Right renal cortex interstitium (tissue), 3 donors: ENCODE measurements around the gene DNAL4. TPM values are rescaled to one million over a fixed set of nuclear protein-coding genes. Genes with fewer than 3 reads are reported as not detected.

Experiments used
- DNase-seq, 3 donors: peaks; one replicate each; pipeline ENCODE4 v3.0.0-alpha.2; 2013; ENCODE audit warnings: low read depth in 3 of 3, low spot score in 2 of 3
- polyA plus RNA-seq, 3 donors: library from polyadenylated mRNA; unstranded; fragments of 120-200 nt; gene quantifications; one replicate each; pipeline ENCODE4 v1.2.1, GENCODE V29; 2013; ENCODE audit not compliant: insufficient read length in 3 of 3

The DNAL4 gene
- polyA plus RNA-seq, 3 donors: 32.2 to 38.0 (median 35.5) TPM

DNA sequence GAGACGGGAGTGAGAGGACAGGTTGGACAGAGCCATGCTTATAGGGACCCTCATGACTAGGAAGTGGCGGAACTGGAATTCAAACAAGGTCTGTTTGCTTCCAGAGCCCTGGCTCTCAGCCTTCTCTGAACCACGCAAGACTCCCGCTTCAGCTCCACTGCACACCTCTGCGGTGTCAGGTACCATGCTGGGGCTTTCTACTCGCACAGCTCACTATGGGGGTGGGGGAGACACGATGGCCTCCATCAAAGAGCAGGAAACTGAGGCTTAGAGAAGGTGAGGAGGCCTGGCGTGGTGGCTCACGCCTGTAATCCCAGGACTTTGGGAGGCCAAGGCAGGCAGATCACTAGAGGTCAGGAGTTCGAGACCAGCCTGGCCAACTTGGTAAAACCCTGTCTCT is 52.4 kb downstream of the DNAL4 start:
- DNase-seq: no peak

DNA sequence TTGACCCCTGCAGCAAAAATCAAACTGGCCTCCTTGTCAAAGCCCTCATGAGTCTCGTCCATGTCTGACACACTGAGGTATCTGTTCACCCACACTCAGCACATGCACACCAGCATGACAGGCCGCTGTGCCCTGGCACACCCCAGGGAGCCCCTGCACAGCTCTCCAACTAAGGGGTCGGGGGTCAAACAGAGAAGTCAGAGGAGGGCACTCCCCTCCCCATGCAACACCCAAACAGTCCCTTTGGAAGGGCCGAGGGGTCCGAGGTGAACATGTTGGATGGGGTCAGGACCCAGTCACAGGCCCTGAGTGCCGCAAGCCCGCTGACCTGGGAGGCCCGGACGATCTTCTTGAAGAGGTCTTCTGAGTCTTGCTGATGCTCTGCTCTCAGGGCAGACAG is 52.8 kb downstream of the DNAL4 start:
- DNase-seq: no peak

DNA sequence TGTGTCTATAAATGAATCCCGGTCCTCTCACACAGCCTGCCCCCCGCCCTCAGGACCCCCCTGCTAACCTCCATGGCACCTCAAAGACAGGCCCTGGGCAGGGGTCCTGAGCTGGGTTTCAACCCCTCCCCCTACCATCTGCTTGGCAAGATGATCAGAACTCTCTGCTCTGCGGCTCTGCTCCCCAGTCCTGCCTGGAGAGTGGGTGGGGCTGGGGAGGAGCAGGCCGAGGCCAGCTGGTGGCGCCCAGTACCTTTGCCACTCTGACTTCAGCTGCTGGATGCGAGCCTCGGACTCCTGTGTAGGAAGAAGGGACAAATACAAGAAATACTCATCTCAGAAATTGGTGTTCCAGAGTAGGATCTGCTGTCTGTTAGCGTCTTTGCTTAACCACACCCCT is 53.2 kb downstream of the DNAL4 start:
- DNase-seq: no peak

DNA sequence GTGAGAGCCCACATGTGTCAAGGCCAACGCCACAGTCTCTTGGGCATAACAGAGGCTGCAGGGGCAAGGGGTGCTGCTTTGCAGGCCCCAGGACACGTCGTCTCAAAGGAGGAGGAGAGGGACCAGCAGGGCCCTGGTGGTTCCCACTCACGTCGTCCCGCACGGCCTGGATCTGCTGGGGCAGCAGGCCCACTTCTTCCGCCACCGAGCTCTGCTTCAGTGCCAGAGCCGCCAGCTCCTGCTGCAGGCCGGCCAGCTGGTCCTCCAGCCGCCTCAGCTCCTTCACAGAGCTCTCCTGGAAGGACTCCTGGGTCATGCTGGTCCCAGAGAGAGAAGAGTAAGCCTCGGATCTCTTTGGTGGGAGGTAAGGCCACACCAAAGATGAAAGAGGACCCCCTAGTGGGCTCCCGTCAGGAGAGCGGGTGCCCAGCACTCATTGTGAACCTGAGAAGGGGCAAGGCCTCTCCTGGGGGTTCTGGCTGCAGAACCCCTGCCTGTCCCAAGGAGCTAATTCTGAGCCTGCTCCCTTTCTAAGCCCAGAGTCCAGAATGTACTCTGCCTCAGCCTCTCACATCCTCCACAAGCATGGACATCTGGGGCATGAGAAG is 53.7 kb downstream of the DNAL4 start:
- no peak for DNase-seq

DNA sequence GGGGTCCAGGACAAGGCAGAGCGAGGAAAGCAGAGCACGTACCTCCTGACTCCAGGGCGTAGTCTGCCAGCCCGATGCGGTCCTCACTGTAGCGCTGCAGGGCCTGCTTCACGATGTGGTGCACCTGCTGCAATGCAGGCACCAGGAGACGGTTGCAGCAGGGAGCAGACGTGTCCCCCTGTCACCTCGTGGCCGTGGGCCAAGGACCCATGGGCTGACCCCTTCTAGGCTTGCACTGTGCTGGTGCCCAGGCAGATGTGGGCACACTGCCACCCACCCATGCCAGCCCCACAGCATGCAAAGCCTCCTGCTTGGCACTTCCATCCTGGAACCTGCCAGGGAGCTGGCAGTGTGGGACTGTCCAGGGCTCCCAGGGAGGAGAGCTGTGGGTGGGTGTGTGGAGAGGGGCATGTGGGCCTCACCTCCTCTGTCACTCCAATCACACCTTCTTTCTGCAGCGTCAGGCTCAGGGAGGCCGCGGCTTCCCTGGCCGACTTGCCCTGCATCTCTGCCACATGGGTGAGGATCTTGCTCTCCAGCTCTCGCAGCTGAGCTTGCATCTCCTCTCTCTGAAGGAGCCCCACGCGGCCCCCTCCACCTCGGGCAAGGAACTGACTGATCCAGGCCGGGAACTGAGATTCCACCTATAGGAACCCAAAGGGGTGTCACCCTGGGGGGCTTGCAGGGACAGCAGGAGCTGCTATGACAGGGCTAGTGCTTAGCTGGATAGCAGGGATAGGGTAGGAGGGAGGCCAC is 54.5 kb downstream of the DNAL4 start:
- no peak for DNase-seq

DNA sequence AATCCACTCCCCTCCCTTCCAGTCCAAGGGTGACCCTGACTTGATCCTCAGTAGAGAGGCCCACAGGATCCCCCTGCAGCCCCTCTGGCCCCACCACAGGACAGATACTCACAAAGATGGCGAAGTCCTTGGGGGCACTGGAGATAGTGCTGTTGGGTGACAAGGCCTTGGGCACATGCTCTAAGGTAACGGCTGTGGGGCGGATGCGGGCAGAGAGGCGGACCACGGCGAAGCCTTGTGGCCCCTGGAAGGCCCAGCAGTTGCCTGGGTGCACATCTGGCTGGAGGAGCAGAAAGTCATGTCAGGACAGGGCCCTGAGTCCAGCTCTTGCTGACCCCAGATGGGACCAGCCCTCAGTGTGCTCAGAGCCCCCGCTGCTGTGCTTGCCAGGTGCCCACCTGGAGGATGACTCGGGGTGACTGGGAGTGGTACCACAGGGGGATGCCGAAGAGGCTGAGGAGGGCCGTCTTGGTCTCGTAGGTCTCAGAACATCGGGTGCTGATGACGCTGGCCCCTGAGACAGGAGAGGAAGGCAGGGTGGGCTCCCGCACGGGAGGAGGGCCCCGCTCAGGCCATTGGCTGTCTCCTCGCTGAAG is 55.4 kb downstream of the DNAL4 start:
- DNase-seq: no peak

DNA sequence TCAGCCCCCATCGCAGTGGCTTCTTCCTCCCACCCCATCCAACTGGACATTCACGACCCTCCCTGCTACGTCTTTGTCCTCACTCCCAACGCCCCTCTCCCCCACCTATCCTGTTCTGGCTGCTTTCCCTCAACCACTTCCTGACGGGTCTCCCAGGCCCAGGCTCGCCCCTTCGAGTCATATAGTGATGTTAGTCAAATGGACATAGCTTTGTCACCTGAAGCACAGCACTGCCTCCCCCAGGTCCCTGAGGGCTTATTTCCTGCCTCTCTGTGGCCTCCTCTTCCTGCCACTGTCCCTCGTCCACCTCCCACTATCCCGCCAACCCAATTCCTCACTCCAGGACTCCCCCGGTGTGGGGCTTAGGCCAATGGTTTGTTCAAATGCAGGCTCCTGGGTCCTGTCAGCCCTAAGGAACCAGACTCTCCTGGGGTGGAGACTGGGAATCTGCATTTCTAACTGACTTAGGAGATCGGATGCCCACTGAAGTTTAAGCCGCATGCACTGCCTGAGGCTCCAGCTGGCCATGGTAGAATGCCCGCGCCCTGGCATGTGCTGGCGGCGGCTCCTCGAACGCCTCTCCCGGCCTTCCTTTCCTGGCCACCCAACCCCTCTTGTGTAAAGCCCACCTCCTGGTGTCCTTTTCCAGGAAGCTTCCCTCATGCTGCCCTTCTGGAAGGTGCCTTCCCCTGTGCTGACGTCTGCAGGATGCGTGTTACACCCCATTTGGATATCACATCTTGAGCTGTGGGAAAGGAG is 56.5 kb downstream of the DNAL4 start:
- DNase-seq: no peak

DNA sequence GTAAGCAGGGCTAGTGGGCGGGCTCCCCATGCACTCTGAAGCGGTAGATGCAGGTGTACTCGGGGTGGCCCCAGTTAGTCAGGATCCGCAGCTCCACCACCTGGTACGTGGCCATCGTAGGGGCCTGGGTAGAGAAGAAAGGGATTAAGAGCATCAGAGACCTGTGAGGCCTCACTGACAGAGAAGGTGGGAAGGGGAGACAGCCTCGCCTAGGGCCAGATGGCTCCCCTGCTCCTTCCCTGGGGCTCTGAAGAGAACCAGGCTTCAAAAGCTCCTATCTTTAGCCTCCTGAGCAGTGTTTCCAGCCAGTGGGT is 57.7 kb downstream of the DNAL4 start:
- no peak for DNase-seq

DNA sequence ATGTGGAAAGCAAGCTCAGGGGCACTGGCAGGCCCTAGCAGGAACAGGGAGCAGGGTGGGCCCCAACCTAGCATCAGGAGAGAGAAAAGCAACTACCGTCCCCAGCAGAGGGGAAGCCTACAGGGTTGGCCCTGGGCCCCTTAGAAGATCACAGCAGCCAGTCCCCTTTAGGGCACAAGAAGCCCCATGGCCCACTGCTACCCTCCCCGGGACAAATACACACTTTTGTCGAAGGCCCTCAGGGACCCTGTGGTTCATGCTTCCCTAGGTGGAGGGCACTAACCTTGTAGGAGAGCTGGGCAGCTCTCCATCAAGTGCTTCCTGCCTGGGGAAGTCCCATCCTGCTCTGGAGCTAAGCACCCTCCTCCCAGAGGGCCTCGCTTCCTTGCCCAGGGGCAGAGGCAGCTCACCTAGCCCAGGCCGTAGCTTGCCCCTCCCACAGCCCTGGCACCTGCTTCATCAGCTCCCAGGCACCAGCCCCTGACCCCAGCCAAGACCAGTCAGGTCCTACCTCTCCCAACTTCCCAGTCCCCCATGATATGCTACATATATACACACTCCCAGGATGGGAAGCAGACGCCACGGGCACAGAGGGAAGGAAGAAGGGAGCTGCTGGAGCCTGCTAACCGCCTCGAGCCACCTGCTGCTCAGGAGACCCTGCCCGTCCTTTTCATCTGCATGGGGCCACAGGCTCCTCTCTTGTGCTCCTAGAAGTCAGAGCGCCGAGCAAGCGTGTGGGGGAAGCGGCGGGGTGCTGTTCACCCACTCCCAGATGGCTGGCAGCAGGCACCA is 58.3 kb downstream of the DNAL4 start:
- no peak for DNase-seq

DNA sequence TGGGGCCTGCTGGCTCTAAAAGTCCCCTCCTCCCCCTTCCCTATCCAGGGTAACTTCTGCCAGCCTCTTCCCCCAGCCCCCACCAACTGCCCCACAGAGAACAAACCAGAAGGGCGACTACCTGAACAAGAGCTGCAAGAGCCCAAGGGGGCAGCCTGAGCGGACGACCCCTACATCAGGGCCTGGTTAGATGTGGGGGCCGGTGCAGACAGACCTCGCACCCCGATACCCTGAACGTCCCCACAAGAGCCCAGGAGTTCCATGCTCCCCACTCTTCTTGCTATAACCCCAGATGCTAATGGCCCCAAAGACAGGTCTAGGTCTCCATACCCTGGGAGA is 58.8 kb downstream of the DNAL4 start:
- no peak for DNase-seq

DNA sequence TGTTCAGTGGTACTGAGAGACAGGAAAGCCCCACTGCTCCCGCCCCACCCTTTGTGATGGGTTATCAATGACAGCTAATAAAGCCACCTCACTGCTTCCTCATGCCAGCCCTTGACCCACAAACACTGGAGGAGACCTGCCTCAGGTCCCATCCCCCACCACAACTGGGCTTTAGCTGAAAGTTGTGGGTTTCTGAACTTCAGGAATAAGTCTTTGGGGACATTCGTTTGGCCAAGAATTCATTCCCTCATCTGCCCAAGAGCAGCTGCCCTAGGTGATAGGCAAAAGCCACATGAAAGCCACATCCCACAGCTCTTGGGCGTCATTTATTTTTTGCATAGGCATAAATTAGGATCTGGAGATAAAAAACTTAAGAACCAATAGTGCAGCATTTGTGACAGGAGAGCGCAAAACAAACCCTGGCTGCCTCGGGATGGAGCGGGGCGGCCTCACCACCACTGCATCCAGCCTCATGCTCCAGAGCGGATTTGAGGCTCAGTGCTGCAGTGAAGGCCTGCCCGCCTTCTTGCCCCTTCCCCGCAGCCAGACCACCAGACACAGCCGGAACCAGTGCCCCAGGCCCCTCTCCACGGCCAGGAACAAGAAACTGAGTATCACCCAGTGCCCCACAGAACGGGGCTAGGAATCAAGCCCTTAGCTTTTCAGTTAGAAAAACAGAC is 59.4 kb downstream of the DNAL4 start:
- DNase-seq: no peak

DNA sequence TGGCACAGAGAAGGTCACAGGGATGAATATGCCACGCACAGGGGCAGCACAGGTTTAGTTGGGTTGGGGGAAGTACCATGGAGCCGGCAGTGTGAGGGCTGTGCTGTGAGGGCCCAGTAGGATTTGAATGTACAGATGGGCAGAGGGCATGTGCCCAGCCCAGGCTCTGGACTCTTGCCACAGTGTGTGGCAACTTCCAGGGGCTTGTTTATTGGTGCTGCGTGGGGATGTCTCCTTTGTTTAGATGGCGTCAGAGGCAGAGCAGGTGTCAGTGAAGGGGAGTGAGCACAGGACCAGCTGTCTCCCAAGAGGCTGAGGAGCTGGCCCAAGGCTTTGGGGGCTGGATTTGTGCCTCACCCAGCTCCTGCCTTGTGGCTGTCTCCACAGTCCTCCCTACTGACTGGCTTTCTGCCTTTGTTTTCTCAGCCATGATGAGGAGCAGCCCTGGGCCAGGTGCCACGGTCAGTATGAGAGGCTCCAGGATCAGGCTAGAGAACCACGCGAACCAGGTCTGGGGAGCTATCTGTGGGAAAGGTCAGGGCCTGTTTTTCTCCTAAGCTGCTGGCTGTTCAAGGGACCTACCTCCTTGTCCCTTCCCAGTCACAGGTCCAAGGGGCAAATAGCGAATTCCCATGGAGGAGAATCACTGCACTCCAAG is 60.1 kb downstream of the DNAL4 start:
- DNase-seq: no peak

DNA sequence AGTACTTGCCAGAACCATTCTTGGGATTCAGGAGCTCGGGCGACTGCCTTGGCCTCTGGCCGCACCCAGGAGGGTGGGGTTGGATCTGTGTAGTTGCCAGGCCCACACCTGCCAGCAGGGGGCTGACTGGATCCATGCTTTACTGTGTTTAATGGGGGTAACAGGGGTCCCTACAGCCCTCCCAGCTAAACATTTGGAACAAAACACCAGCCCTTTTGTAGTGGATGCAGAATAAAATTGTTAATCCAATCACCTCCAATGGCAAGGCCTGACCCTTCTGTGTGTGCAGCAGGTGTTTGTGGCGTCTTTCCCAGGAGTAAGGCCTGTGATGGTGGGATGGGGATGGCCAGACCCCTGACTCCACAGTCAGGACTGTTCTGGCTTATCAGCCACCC is 60.6 kb downstream of the DNAL4 start:
- DNase-seq: no peak

DNA sequence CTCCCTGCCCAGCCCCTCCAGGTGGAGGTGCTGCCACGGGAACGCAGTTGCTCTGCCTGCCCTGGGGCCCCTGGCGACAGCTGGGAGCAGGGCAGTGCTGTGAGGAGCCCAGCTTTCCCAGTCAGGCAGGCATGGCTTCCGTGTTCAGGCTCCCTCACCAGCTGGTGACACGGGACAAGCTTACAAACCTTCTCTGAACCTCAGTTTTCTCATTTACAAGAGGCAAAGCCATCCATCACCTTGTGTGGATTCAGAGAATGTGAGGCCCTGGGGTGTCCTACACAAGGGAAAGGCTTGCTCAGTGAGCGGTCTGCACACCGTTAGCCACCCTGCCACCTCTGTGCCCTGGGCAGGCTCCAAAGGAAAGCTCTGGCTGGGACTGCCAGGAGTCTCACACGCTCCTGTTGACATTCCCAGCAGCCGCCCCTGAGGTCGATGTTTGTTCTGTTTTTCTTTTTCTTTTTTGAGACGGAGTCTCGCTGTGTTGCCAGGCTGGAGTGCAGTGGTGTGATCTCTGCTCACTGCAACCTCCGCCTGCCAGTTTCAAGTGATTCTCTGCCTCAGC is 61.6 kb downstream of the DNAL4 start:
- no peak for DNase-seq

DNA sequence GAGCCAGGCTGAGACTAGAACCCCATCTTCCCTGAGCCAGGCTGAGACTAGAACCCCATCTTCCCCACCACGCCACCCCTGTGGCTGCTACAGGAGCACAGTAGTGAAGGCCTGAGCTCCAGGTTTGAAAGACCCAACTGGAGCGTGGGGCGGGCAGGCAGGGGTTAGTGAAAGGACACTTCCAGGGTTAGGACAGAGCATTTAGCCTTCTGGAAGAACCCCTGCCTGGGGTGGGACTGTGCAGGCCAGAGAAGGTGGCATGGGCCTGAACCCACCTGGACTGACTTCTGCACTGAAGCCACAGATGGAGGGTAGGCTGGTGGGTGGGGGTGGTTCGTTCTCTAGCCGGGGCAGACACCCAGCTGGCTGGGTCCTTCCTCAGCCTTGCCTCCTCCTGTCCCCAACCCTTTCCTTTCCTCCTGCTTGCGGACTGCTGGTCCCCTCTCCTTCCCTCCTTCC is 62.2 kb downstream of the DNAL4 start:
- no peak for DNase-seq

DNA sequence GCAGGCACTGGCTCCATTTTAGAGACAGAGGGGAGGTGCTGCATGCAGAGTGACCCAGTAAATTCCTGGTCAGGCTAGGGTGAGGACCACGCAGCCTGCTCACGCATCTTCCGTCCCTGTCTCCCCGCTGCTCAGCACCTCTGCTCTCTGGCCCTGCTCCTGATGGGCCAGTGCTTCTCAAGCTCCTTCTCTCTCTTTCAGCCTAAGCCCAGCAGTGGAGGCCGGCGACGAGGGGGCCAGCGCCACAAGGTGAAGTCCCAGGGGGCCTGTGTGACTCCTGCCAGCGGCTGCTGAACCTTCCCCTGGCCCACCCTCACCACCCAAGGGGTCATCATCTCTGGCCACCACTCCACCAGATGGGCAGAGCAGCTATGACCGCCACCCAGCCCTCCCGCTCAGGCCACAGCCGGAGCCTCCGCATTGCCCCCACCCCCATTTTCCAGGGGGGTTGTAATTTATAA is 63.5 kb downstream of the DNAL4 start:
- DNase-seq: no peak

DNA sequence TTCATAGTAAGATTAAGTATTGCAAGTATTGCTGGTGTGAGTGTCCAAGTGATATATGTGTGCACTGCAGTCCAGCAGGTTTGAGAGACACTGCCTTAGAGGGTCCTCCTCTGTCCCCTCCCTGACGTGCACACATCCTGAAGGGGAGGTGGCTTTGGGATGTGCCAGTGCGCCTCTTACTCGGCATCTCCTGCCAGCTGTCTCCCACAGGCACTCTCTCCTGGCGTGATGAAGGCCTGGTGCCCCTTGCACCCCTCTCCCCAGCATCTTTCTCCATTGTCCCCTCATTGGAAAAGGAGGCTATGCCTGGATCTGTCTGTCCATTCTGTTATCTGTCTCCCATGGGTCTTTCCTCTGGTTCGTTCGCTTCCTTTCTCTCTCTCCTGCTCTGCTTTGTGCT is 64.0 kb downstream of the DNAL4 start:
- DNase-seq: no peak

DNA sequence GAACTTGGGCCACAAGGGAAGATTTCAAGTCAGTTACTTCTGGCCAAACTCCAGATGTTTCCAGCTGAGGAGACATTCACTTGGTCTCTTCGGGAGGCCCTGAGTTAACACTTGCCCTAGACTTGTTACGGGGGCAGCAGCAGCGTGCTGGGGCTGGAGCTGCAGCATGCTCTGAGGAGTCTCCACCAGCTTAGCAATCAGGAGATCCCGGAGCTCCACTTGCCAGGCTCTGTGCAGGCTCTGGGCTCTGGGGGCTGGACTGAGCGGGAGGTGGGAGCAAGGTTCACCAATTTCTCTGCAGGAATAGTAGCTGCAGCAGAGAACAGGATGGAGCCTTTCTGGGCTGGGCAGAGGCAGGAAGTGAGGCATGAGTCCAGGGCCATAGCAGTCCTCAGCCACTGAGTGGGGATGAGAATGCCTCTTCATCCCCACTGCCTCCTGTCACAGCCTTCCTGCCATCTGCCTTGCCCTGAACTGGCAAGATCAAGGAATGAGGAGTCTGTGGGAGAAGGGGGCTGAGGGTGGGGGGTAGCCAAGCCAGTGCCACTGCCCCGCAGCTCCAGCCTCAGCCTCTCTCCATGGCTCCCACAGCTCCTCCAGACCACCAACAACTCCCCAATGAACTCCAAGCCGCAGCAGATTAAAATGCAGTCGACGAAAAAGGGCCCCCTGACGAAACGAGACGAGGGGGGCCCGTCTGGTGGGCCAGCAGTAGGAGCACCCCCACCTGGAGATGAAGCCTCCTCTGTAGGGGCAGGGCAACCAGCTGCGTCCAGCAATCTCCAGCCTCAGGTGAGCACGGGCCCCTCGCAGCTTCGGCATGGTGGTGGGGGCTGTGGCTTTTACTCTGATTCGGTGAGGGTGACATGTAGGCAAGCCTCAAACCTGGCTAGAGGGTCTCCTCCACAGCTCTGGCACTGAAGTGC is 64.8 kb downstream of the DNAL4 start:
- DNase-seq: no peak
